Measurements from ENCODE around the gene EXOSC10.
A peak's percentile ranks its signal among the peaks of the same experiment; 100 is the strongest.
"Not testable (repeated sequence)": the region's sequence is repeated elsewhere in the genome, so short reads cannot be mapped to it uniquely, and the experiment has no call there.

EXOSC10 gene

GRCh38 chr1:11107599-11107998 is 7.9 kb upstream of the EXOSC10 start:
- no peak for DNase-seq

- no peak for DNase-seq
These were observed 5.9 kb upstream of the EXOSC10 start for GRCh38 chr1:11105586-11105985.

GRCh38 chr1:11101347-11101746 is 1.7 kb upstream of the EXOSC10 start:
- no peak for DNase-seq

GRCh38 chr1:11100806-11101205 is 1.1 kb upstream of the EXOSC10 start:
- DNase-seq = not testable (repeated sequence)

GRCh38 chr1:11100149-11100493 is 452 bp upstream of the EXOSC10 start:
- DNase-seq = no peak

GRCh38 chr1:11098931-11099309 is 749 bp downstream of the EXOSC10 start:
- no peak for DNase-seq

GRCh38 chr1:11083784-11084183 is 15.9 kb downstream of the EXOSC10 start:
- DNase-seq = not testable (repeated sequence)

- no peak for DNase-seq
These were observed 18.7 kb downstream of the EXOSC10 start for GRCh38 chr1:11080931-11081330.

GRCh38 chr1:11078631-11079030 is 21.0 kb downstream of the EXOSC10 start:
- DNase-seq = no peak

- not testable (repeated sequence) for DNase-seq
These were observed 26.3 kb downstream of the EXOSC10 start for GRCh38 chr1:11073398-11073797.

- no peak for DNase-seq
These were observed 27.3 kb downstream of the EXOSC10 start for GRCh38 chr1:11072216-11072917.

GRCh38 chr1:11071463-11072215 is 28.0 kb downstream of the EXOSC10 start:
- no peak for DNase-seq

- DNase-seq = no peak
These were observed 28.8 kb downstream of the EXOSC10 start for GRCh38 chr1:11070876-11071275.

- DNase-seq = no peak
These were observed 30.8 kb downstream of the EXOSC10 start for GRCh38 chr1:11068600-11069473.

GRCh38 chr1:11067716-11068599 is 31.7 kb downstream of the EXOSC10 start:
- DNase-seq = no peak

- no peak for DNase-seq
These were observed 33.9 kb downstream of the EXOSC10 start for GRCh38 chr1:11065796-11066195.

- no peak for DNase-seq
These were observed 34.7 kb downstream of the EXOSC10 start for GRCh38 chr1:11064942-11065341.

- peak; percentile 66 for DNase-seq
These were observed 35.6 kb downstream of the EXOSC10 start for GRCh38 chr1:11063937-11064537.

GRCh38 chr1:11062965-11063401 is 36.7 kb downstream of the EXOSC10 start:
- DNase-seq = no peak

GRCh38 chr1:11061652-11062365 is 37.9 kb downstream of the EXOSC10 start:
- DNase-seq = no peak

Data from 8988T (cell line).